Cardiac fibroblast (primary cell): ENCODE results near the gene TRIM27.

Experiments
- DNase-seq, 2 donors: peaks; one replicate each; pipeline versions ENCODE4 v3.0.0 to v3.0.0-alpha.2; 2010; ENCODE audit warnings: low read depth in 2 of 2
- H3K4me3 ChIP-seq, 2 donors: replicated peaks in 1 of 2; 1 replicate in 1 of 2; 2 replicates in 1 of 2; pipeline ENCODE4 v1.5.1; 2011; ENCODE audit warnings: low read depth in 2 of 2, low read length in 2 of 2, mild to moderate bottlenecking in 2 of 2, moderate library complexity in 1 of 2
- TF ChIP-seq, protein P1 (sequence below): IDR thresholded peaks from one replicate; pipeline ENCODE4 v1.5.1; 2011; ENCODE audit warnings: low read depth, mild to moderate bottlenecking, low read length, inconsistent platforms

Gene TRIM27

DNA sequence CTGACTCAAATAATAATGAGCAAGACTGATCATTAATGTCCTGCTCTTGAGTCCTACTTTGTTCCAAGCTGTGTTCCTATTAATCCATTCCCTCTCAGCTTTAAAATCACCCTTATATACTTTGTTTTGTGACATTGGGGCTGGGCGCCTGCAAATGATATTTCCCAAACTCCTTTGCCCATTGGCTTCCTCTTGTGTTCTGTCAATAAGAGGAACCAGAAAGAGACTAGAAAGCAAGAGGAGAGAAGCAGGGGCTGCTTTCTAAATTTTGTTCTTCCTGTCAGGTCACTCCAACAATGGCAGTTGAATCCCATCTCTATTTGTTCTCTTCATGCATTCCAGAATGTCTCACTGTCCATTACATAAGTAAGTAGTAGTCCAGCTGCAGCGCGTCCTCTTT is 21.6 kb upstream of the TRIM27 start:
- TF ChIP-seq, protein P1, sequence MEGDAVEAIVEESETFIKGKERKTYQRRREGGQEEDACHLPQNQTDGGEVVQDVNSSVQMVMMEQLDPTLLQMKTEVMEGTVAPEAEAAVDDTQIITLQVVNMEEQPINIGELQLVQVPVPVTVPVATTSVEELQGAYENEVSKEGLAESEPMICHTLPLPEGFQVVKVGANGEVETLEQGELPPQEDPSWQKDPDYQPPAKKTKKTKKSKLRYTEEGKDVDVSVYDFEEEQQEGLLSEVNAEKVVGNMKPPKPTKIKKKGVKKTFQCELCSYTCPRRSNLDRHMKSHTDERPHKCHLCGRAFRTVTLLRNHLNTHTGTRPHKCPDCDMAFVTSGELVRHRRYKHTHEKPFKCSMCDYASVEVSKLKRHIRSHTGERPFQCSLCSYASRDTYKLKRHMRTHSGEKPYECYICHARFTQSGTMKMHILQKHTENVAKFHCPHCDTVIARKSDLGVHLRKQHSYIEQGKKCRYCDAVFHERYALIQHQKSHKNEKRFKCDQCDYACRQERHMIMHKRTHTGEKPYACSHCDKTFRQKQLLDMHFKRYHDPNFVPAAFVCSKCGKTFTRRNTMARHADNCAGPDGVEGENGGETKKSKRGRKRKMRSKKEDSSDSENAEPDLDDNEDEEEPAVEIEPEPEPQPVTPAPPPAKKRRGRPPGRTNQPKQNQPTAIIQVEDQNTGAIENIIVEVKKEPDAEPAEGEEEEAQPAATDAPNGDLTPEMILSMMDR: no peak
- DNase-seq: no peak
- H3K4me3 ChIP-seq: no peak overlapping the region

DNA sequence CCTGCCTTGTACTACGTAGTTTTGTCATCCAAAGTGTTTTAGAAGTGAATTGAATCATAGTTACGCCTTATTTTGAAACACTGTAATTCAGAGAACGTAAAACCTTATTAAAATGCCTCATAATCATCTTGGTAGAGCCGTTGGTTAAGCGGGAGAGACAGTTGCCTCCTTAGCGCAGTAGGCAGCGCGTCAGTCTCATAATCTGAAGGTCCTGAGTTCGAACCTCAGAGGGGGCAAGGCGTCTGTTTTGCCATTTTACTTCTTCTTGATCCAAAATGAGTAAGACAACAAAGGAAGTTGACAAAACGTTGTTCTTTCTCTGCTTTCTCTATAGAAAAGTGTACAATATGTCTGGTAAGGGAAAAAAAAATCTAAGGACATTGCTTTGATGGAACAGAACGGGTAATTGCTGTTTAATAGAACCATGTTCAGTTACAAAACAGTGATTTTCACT is 20.7 kb upstream of the TRIM27 start:
- H3K4me3 ChIP-seq: peak overlapping the region; percentile 49 to 66
- TF ChIP-seq, protein P1: no peak
- DNase-seq: peak; percentile 87 to 94

DNA sequence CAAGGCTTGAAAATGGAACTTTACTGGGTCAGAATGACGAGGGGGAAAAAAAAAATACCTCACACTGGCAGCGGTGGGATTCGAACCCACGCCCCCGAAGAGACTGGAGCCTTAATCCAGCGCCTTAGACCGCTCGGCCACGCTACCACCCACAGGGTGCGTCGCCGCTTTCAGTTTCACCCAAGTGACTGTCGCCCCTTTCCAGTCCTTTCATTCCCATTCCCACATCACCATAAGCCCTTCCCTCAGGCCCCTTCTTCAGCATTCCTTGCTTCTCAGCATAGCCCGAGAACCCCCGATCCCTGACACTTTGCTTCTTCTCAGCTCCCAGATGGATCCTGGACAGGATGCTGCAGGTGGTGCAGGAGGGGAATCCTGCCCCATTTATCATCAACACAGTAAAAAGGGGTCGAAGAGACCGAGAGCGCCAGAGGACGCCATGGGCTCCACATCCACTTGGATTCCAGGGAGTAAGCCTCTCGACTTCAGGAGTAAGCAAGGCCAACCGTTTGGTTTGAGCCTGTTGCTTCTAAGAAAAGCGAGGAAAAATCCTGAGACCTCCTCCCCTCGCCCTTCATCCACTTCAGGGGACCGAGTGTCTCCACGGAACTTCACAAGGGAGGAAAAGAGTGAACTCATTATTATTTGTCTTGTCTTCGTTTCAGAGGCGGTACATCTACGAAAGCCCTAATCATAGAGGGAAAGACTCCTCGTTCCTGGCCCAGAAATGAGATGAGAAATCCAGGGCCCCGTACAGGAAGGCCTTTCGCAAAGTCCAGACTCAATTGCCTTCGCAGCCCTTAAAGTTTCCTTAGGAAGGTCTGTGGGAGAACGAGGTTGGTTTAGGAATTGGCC is 20.0 kb upstream of the TRIM27 start:
- DNase-seq: peak; percentile 82 to 87
- H3K4me3 ChIP-seq: peak overlapping the region; percentile 49 to 66
- TF ChIP-seq, protein P1: no peak

GRCh38 chr6:28943223-28943556 is 19.4 kb upstream of the TRIM27 start:
- DNase-seq: no peak
- peak overlapping the region in 1 of 2 donors; percentile 66 for H3K4me3 ChIP-seq
- TF ChIP-seq, protein P1: no peak

DNA sequence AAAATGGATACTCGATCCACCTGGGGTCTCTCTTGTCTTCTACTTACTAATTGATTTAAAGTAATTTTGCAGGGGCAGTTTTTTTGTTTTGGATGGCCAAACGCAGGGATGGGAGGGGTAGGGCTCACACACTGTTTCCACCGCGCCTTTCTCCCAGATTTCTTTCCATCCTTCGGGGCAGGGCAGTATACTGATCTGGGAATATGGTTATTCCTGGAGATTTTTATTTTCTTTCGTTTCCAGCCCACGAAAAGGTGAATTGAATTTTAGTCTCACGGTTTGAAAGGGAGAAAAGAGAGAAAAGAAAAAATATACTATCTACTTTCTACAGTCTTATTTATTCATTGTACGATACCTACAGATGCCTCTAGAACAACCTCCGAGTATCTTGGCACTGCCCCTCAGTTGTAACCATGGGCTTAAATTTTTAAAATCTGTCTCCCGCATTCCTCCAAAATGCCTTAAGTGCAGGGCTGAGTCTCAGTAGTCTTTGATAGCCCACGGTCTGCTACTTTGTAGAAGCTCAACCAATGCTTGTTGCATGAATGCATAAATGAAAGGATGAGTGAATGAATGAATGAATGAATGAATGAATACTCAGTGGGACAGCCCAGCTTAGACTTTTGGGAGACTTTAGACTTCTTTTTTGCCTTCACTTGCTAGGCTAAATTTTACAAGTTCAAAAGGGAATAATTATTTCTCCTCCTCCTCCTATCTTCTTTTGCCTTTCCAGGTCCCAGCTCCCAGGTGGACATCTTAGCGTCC is 18.1 kb upstream of the TRIM27 start:
- TF ChIP-seq, protein P1: no peak
- H3K4me3 ChIP-seq: peak overlapping the region; percentile 52 to 65
- no peak for DNase-seq

- DNase-seq: peak; percentile 91 to 96
- peak overlapping the region; percentile 52 to 65 for H3K4me3 ChIP-seq
- TF ChIP-seq, protein P1: no peak
Observed at GRCh38 chr6:28940858-28941683, 17.3 kb upstream of the TRIM27 start.
